GM23338 (cell line): ENCODE results near the gene MT1A. TPM values are rescaled to one million over a fixed set of nuclear protein-coding genes. Genes with fewer than 3 reads are reported as not detected.

Experiments
- ATAC-seq: fragments of 200-7000 bp; cut with Tn5 transposase; 3 replicates; pipeline ENCODE4 v1.9.1; 2020
- DNase-seq: peaks from one replicate; pipeline ENCODE4 v3.0.0-alpha.2; 2015; ENCODE audit warnings: low spot score
- H2AFZ ChIP-seq: fragments of 200-600 bp; sonication (generic); 2 replicates; pipeline ENCODE4 v1.8.0; 2016; ENCODE audit warnings: antibody characterized with exemption, mild to moderate bottlenecking, moderate library complexity
- H3F3A ChIP-seq: fragments of 200-600 bp; sonication (generic); replicated peaks from 2 replicates; pipeline ENCODE4 v1.8.0; 2017; ENCODE audit warnings: antibody characterized with exemption, mixed run types, low read depth
- H3K27ac ChIP-seq: fragments of 200-600 bp; sonication (generic); 2 replicates; pipeline ENCODE4 v1.6.1; 2016; ENCODE audit warnings: low read depth
- H3K27me3 ChIP-seq: fragments of 200-600 bp; sonication (generic); 2 replicates; pipeline ENCODE4 v1.8.0; 2016; ENCODE audit warnings: mild to moderate bottlenecking, mixed run types, moderate library complexity; ENCODE audit not compliant: insufficient read depth
- H3K36me3 ChIP-seq: fragments of 200-600 bp; sonication (generic); 2 replicates; pipeline ENCODE4 v1.8.0; 2016; ENCODE audit warnings: mild to moderate bottlenecking; ENCODE audit not compliant: insufficient read depth
- H3K4me1 ChIP-seq: fragments of 200-600 bp; sonication (generic); 2 replicates; pipeline ENCODE4 v1.8.0; 2016; ENCODE audit warnings: mild to moderate bottlenecking, moderate library complexity; ENCODE audit not compliant: insufficient read depth
- H3K4me2 ChIP-seq: fragments of 200-600 bp; sonication (generic); 2 replicates; pipeline ENCODE4 v1.7.1; 2017; ENCODE audit warnings: mixed run types
- H3K4me3 ChIP-seq: fragments of 200-600 bp; sonication (generic); 2 replicates; pipeline ENCODE4 v1.6.1; 2016; ENCODE audit warnings: mixed run types
- H3K79me2 ChIP-seq: fragments of 200-600 bp; sonication (generic); replicated peaks from 2 replicates; pipeline ENCODE4 v1.8.0; 2017; ENCODE audit warnings: mild to moderate bottlenecking; ENCODE audit not compliant: insufficient read depth
- H3K9me2 ChIP-seq: fragments of 200-600 bp; sonication (generic); 2 replicates; pipeline ENCODE4 v1.8.0; 2017; ENCODE audit not compliant: insufficient read depth
- H4K20me1 ChIP-seq: fragments of 200-600 bp; sonication (generic); replicated peaks from 2 replicates; pipeline ENCODE4 v1.8.0; 2017; ENCODE audit warnings: mild to moderate bottlenecking; ENCODE audit not compliant: insufficient read depth
- H3K27ac Mint-ChIP-seq: 2 replicates; pipeline ENCODE4 v1.8.0; 2020; ENCODE audit warnings: inconsistent platforms, mild to moderate bottlenecking, moderate library complexity, mixed read lengths
- H3K27me3 Mint-ChIP-seq: 3 replicates; pipeline ENCODE4 v1.8.0; 2022; ENCODE audit warnings: low read depth, mild to moderate bottlenecking, moderate library complexity, mixed read lengths, inconsistent platforms; ENCODE audit not compliant: insufficient read depth, poor library complexity
- H3K36me3 Mint-ChIP-seq: 3 replicates; pipeline ENCODE4 v1.8.0; 2021; ENCODE audit warnings: low read depth, mild to moderate bottlenecking, inconsistent platforms, moderate library complexity, mixed read lengths
- H3K4me1 Mint-ChIP-seq: 3 replicates; pipeline ENCODE4 v1.8.0; 2020; ENCODE audit warnings: mild to moderate bottlenecking, inconsistent platforms, mixed read lengths
- H3K4me3 Mint-ChIP-seq: 3 replicates; pipeline ENCODE4 v1.8.0; 2021; ENCODE audit warnings: moderate library complexity, mild to moderate bottlenecking, inconsistent platforms, mixed read lengths
- H3K9me3 Mint-ChIP-seq: 3 replicates; pipeline ENCODE4 v1.8.0; 2020; ENCODE audit warnings: moderate library complexity, mild to moderate bottlenecking, inconsistent platforms, mixed read lengths
- CREB1 ChIP-seq: fragments of 250-450 bp; sonication (Bioruptor Pico); IDR thresholded peaks from 2 replicates; pipeline ENCODE4 v1.5.0; 2020; ENCODE audit warnings: low read depth, mild to moderate bottlenecking, moderate library complexity
- CTCF ChIP-seq, 2 experiments: fragments of 200-600 bp in 1 of 2; sonication (generic) in 1 of 2; conservative IDR thresholded peaks; 2 replicates each; pipeline versions ENCODE4 v1.5.1 to v1.6.1; 2016 to 2017; ENCODE audit warnings: antibody characterized with exemption in 2 of 2, low read depth in 2 of 2, mild to moderate bottlenecking in 2 of 2, moderate library complexity in 1 of 2
- ETS1 ChIP-seq: IDR thresholded peaks from 2 replicates; pipeline ENCODE4 v1.6.1; 2016; ENCODE audit warnings: antibody characterized with exemption
- EZH2 ChIP-seq: fragments of 200-600 bp; sonication (generic); IDR thresholded peaks from one replicate; pipeline ENCODE4 v1.8.0; 2017; ENCODE audit warnings: antibody characterized with exemption, mild to moderate bottlenecking, low read depth; ENCODE audit not compliant: unreplicated experiment
- EZH2phosphoT487 ChIP-seq: fragments of 200-600 bp; sonication (generic); IDR thresholded peaks from one replicate; pipeline ENCODE4 v1.8.1; 2018; ENCODE audit warnings: antibody characterized with exemption; ENCODE audit not compliant: unreplicated experiment
- POLR2AphosphoS5 ChIP-seq: IDR thresholded peaks from 2 replicates; pipeline ENCODE4 v1.6.1; 2016; ENCODE audit warnings: antibody characterized with exemption, low read depth
- REST ChIP-seq: IDR thresholded peaks from one replicate; pipeline ENCODE4 v1.6.1; 2018; ENCODE audit warnings: antibody characterized with exemption; ENCODE audit not compliant: unreplicated experiment
- STAT1 ChIP-seq: IDR thresholded peaks from one replicate; pipeline ENCODE4 v1.6.1; 2016; ENCODE audit warnings: antibody characterized with exemption; ENCODE audit not compliant: unreplicated experiment
- ZNF331 ChIP-seq: fragments of 250-450 bp; sonication (Bioruptor Pico); IDR thresholded peaks from 2 replicates; pipeline ENCODE4 v1.5.0; 2020; ENCODE audit warnings: low read depth, mild to moderate bottlenecking, moderate library complexity
- ZNF462 ChIP-seq: fragments of 250-450 bp; sonication (Bioruptor Pico); IDR thresholded peaks from 2 replicates; pipeline ENCODE4 v1.5.0; 2020; ENCODE audit warnings: mild to moderate bottlenecking, moderate library complexity
- polyA plus RNA-seq: library from polyadenylated mRNA; unstranded; fragments of >200 nt; fragmentation: Nextera tagmentation; extraction: Ambion mirVana; gene quantifications from 2 replicates; pipeline ENCODE4 v1.2.1, GENCODE V29; 2016
- total RNA-seq: library from RNA; depleted of rRNA; stranded (reverse); fragments of >200 nt; shearing (Covaris generic); gene quantifications from 2 replicates; pipeline ENCODE4 v1.2.3, GENCODE V29; 2014

Gene MT1A
- total and polyA plus RNA-seq, 2 experiments from 2014 or later, result 2.5 TPM; not detected in 1

GRCh38 chr16:56632156-56632847 lies 6.2 kb upstream of the MT1A start, which contains the start of gene MT1M:
Gene MT1M (plus strand): TSS chr16:56632659. CDS start chr16:56632732, 73 bp downstream.
- peak within 1 kb of the TSS; percentile 85 for H3K4me2 ChIP-seq
- peak; percentile 74 for DNase-seq
- H3K36me3 ChIP-seq, result no peaks in the 10 kb centered on the region
- Mint-ChIP-seq H3K36me3 (peaks cover under 1% of the 10 kb centered on the region; the same call in 2 of the 3 replicates), H3K4me1 (peaks cover 21% of the 10 kb centered on the region), H3K27me3 (peaks cover 100% of the 10 kb centered on the region), H3K9me3 (no peaks in the 10 kb centered on the region; the same call in 2 of the 3 replicates), H3K4me3 (peak within 1 kb of the TSS; percentile 76), H3K27ac (no peak within 1 kb of the TSS)
- peak within 1 kb of the TSS; percentile 60 for H3K4me3 ChIP-seq
- no peak for TF ChIP-seq POLR2AphosphoS5
- TF ChIP-seq EZH2, result peak; percentile 98
- peak; percentile 65 for TF ChIP-seq EZH2phosphoT487
- no peak for TF ChIP-seq ETS1
- TF ChIP-seq CTCF (conservative IDR thresholded peaks at IDR 0.05; ENCODE audit: low read depth in 2 of 2), result no peak
- no peak for TF ChIP-seq CREB1 (CRISPR knock-in tag)
- TF ChIP-seq ZNF462 (CRISPR knock-in tag), result no peak
- no peak for TF ChIP-seq ZNF331 (CRISPR knock-in tag)
- no peak for TF ChIP-seq STAT1
- TF ChIP-seq REST, result no peak
- H3F3A ChIP-seq, result peaks cover 4% of the 10 kb centered on the region; the same call in 1 of the 2 replicates
- peak; percentile 69 for ATAC-seq
- peaks cover 14% of the 10 kb centered on the region; the same call in 1 of the 2 replicates for H3K4me1 ChIP-seq
- peaks cover 19% of the 10 kb centered on the region for H4K20me1 ChIP-seq
- H3K9me2 ChIP-seq, result no peaks in the 10 kb centered on the region
- H3K79me2 ChIP-seq, result no peaks in the 10 kb centered on the region
- peak within 1 kb of the TSS; percentile 72; the same call in 1 of the 2 replicates for H2AFZ ChIP-seq
- no peak within 1 kb of the TSS for H3K27ac ChIP-seq
- H3K27me3 ChIP-seq, result peaks cover 100% of the 10 kb centered on the region
